Hepatic stellate cell (primary cell): ENCODE results near the gene COX6A1.
A peak's percentile ranks its signal among the peaks of the same experiment; 100 is the strongest.
"Not testable (repeated sequence)": the region's sequence is repeated elsewhere in the genome, so short reads cannot be mapped to it uniquely, and the experiment has no call there.

ENCODE experiments used
- DNase-seq: peaks from one replicate; pipeline ENCODE4 v3.0.0; 2011; ENCODE audit warnings: low spot score

The COX6A1 gene

DNA sequence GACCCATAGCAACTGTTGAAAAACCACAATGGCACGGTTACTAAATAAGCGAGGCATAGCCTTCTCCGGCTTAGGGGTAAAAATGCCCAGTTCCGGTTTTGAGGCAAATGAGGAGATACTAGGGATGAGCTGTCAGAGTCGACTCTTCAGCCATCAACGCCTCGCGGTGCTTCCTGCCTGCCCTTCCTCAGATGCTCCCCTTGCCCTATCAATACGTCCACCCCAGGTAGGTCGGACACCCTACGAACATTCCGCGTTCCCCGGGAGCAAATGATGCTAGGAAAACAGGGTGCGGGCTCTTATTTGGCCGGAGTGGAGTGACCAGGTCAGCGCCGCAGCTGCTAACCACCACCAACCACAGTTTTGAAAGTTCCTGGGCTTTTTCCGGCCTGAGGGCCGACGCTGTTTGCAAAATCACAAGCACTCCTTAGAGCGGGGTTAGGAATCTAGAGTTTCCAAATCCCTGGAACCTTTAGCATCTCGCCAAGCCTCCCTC lies 30.5 kb downstream of the COX6A1 start:
- DNase-seq: peak; percentile 68

GRCh38 chr12:120468821-120469449 lies 31.0 kb downstream of the COX6A1 start:
- DNase-seq: peak; percentile 35

DNA sequence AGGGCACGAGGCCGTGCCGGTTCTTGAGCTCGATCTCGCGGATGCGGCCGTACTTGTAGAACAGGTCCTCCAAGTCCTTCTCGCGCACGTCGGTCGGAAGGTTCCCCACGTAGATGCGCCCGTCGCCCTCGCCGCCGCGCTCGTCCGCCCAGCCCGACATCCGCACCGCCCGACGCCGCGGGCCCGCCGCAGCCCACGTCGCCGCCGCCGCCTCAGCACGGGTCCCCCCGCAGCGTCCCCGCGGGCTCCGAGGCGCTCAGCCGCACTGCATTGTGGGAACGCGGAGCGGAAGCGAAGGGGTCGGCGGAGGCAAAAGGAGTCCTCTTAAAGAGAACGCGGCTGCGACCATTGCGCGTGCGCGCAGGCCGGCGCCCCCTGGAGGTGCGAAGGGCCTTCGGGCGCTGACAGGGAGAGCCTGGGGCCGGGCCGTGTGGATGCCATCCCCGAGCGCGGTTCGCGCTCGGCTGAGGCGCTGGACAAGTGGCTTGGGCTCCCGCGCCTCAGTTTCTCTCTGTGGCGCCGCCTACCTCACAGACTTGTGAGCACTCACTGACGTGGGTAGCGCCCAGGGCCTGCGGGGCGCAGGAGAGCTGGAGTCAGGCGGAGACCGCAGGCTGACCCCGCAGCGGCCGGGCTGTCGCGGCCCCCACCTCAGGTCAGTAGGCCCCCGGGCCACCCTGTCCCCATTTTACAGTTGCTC lies 31.7 kb downstream of the COX6A1 start, which contains the start of gene SRSF9:
Gene SRSF9, minus strand, starts transcription at position 299 of the 700 bp plus-strand sequence. Its CDS starts 139 bp downstream, at position 160.
- DNase-seq: peak; percentile 99

DNA sequence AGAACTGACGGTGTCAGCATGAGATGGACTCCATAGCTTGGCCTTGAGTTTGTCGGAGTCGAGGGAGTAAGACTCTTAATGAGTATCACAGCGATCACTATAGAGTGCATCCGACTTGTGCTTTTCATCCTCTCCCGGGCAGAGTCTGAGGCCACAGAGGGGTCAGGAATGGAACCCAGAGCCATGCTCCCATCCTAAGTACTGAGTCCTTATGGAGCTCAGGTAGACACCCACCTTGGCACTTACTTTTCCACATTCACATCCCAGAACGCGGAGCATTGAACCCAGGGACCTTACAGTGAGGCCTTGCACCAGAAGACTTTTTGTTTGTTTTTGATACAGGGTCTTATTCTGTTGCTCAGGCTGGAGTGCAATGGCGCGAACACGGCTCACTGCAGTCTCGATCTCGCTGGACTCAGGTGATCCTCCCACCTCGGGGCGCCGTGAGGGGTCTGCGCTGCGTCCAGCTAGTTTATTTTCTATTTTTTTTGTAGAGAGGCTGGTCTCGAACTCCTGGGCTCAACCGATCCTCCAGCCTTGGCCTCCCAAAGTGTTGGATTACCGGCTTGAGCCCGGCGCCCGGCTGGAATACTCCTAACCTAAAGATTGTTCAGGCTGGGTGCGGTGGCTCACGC lies 32.4 kb downstream of the COX6A1 start:
- DNase-seq: no peak

- DNase-seq: no peak
These were observed 34.6 kb downstream of the COX6A1 start for GRCh38 chr12:120472521-120472920.

DNA sequence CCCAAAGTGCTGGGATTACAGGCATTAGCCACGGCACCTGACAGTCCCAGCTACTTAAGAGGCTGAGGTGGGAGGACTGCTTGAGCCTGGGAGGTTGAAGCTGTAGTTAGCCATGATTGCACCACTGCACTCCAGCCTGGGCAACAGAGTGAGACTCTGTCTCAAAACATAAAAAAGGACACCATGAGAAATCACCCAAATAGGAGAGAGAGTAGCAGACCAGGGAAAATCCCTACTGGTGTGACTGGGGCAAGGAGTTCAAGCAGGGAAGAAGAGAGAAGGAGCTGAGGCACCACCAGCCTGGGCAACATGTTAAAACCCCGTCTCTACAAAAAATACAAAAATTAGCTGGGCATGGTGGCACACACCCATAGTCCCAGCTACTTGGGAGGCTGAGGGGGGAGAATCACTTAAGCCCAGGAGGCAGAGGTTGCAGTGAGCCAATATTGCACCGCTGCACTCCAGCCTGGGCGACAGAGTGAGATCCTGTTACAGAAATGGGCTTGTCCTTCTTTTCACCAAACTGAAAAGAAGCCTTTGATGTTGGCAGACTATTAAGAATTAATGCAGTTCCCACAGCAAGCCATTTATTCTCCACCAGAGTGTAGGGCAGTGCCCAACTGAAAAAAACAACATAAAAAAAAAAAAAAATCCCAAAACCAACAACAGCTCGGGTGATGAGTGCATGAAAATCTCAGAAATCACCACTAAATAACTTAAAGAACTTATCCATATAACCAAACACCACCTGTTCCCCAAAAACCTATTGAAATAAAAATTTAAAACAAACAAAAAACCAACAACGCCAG lies 36.1 kb downstream of the COX6A1 start:
- no peak for DNase-seq

DNA sequence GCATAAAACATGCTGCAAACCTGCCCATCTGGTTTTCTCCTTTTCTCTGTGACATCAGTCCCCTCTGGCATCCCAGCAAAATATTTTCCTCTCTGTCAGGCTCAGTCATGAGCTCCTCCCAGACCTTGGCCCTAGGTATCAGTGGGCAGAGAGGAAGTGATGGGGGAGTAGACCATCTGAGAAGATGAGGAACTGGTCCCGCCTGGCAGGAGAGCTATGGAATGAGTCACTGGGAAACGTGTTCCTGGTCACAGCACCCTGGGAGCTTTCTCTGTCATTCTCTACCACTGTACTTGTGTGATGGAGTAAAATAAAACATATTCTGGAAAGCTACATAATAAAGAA lies 36.7 kb downstream of the COX6A1 start:
- DNase-seq: peak; percentile 79

DNA sequence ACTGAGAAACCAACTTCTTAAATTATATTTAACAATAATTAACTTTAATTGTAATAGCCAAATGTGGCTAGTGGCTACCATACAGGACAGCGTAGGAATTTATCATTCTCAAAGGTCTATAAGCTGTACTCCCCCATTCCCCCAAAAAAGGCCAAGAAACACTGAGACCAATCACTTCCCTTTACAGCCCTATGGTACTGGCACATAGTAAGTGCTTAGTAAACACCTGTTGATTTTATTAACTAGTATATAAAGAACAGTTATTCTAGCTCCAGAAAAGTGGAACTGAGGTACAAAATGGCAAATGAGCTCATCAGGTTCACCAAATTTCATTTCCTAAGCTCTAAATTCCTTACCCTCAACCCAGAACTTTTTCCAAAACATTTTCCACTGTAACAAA lies 37.7 kb downstream of the COX6A1 start:
- DNase-seq: no peak

DNA sequence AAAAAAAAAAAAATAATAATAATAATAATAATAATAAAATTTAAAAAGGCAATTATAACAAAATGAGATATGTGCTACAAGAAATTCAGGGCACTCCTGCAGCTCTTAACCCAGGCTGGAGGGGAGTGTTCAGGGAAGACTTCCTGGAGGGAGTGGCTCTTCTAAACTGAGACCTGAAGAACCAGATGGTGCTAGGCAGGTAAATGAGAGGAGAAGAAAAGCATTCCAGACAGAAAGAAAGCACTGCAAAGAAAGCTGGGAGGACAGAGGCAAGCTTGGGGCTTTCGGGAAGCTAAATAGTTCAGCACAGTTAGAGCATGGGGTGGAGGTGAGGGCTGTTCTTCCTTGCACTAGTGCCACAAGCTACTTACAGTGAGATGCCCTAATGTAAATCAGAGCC lies 41.5 kb downstream of the COX6A1 start:
- DNase-seq: no peak

DNA sequence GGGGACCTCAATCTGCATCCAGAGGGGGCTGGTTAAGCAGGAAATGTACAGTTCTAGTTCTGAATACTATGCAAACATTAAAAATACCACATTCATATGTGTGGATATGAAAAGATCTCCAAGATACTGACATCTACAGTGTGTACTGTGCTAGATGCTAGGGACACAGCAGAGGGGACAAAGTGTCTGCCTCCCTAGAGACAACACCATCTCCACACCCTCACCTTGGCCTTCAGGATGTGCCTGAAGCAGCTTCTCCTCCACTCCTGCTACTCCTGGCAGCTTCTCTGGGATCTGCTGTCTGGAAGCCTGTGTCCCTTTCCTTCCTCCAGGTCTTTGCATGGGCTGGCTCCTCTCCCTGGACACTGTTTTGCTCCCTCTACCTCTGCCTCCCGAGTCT lies 42.3 kb downstream of the COX6A1 start:
- no peak for DNase-seq

- no peak for DNase-seq
These were observed 43.3 kb downstream of the COX6A1 start for GRCh38 chr12:120481022-120481767.

DNA sequence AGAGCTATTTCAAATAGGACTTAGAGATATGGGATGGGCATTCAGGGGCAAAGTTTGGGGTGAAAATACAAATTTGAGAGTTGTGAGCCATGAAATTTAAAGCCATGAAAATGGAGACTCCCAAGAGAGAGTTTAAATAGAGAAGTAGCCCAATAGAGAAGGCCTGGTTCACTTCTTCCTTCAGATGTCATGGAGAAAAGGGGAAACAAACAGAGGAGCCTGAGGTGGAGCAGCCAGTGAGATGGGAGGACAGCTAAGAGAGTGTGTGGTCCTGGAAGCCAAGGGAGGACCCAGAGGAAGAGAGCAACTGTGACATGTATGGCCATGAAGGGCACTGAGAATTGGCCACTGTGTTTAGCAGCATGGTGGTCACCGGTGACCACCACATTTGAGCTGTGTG lies 45.7 kb downstream of the COX6A1 start:
- DNase-seq: no peak

- no peak for DNase-seq
These were observed 48.3 kb downstream of the COX6A1 start for GRCh38 chr12:120485961-120486881.

GRCh38 chr12:120487552-120487951 lies 49.6 kb downstream of the COX6A1 start:
- not testable (repeated sequence) for DNase-seq

- no peak for DNase-seq
These were observed 50.2 kb downstream of the COX6A1 start for GRCh38 chr12:120488057-120488640.

DNA sequence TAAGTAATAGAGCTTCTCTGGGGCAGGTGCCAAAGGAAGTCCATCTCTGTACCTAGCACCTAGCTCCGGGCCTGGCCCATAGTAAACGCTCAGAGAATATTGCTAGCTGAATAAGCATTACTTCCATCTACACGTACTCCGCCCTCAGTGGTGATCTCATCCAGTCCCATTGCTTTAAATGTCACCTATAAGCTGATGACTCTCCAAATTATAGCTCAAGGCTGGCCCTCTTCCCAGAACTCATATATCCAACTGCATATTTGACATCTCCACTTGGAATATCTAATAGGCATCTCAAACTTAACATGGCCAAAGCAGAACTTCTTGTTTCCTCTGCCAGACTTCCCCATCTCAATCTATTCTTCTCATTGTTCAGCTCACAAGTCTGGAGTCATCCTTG lies 51.1 kb downstream of the COX6A1 start:
- DNase-seq: no peak

DNA sequence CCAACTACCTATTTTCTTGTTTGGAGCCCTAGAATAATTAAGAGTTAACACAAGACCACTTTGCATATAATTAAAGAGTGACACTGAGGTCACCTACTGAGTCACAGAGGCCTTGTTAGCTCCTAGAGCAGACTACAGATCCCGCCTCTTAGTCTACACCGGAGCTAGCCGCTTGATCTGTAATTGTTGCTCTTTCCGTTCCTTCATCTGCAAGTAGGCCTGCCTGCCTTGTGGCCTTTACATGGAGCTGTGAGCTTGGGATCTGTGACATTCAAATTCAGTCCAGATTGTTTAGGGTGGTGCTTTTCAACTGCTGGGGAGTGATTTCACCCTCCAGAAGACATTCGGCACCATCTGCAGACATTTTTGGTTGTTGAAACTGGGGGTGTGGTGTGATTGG lies 52.4 kb downstream of the COX6A1 start:
- DNase-seq: no peak
